C4-2B (cell line): ENCODE measurements around the gene FOXN3.

Experiments
- ZFX ChIP-seq: fragments of 450-650 bp; IDR thresholded peaks from 2 replicates; pipeline ENCODE4 v1.6.1; 2017
- TF ChIP-seq, protein P1 (sequence below): fragments of 450-650 bp; conservative IDR thresholded peaks from 2 replicates; pipeline ENCODE4 v1.5.1; 2017; ENCODE audit warnings: mild to moderate bottlenecking

DNA sequence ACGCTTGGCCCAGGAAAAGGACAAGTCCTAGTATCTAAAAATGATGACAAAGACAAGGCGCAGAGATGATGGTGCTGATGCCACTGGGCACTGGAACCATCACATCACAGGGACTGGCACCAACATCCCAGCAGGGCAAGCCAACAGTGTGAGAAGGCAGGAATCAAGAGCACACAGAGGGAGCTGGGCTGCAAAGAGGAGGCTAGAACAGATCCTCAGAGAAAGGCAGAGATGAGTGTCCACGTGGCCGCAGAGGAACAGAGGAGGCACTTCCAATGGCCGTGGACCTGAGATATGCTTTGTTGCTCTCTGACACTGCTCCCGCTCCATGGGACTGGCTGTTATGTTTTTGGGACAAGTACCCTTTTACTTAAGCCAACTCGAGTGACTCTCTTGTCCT, 17.9 kb downstream of the FOXN3 start:
- TF ChIP-seq, protein P1, sequence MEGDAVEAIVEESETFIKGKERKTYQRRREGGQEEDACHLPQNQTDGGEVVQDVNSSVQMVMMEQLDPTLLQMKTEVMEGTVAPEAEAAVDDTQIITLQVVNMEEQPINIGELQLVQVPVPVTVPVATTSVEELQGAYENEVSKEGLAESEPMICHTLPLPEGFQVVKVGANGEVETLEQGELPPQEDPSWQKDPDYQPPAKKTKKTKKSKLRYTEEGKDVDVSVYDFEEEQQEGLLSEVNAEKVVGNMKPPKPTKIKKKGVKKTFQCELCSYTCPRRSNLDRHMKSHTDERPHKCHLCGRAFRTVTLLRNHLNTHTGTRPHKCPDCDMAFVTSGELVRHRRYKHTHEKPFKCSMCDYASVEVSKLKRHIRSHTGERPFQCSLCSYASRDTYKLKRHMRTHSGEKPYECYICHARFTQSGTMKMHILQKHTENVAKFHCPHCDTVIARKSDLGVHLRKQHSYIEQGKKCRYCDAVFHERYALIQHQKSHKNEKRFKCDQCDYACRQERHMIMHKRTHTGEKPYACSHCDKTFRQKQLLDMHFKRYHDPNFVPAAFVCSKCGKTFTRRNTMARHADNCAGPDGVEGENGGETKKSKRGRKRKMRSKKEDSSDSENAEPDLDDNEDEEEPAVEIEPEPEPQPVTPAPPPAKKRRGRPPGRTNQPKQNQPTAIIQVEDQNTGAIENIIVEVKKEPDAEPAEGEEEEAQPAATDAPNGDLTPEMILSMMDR, result no peak
- no peak for TF ChIP-seq ZFX
